GM18517 (cell line): Measurements from ENCODE around the gene TMEM50B.
"Not testable (repeated sequence)": the region's sequence is repeated elsewhere in the genome, so short reads cannot be mapped to it uniquely, and the experiment has no call there.

Experiments used
- ATAC-seq: cut with Tn5 transposase; IDR thresholded peaks from one replicate; pipeline ENCODE4 v1.9.1; 2021; ENCODE audit warnings: mild to moderate bottlenecking, moderate library complexity; ENCODE audit not compliant: unreplicated experiment

TMEM50B gene

GRCh38 chr21:33478935-33479678 is 667 bp downstream of the TMEM50B start:
- peak; percentile 12 for ATAC-seq

GRCh38 chr21:33478182-33478581 is 1.6 kb downstream of the TMEM50B start:
- no peak for ATAC-seq

GRCh38 chr21:33477066-33477465 is 2.7 kb downstream of the TMEM50B start:
- ATAC-seq, result no peak

GRCh38 chr21:33473344-33473743 is 6.4 kb downstream of the TMEM50B start:
- no peak for ATAC-seq

- no peak for ATAC-seq
Measured at GRCh38 chr21:33470701-33471100, 9.1 kb downstream of the TMEM50B start.

GRCh38 chr21:33469183-33469582 is 10.6 kb downstream of the TMEM50B start:
- not testable (repeated sequence) for ATAC-seq

GRCh38 chr21:33461538-33462250 is 18.1 kb downstream of the TMEM50B start:
- no peak for ATAC-seq

- ATAC-seq, result no peak
Measured at GRCh38 chr21:33458861-33459260, 20.9 kb downstream of the TMEM50B start.

GRCh38 chr21:33455686-33456446 is 23.9 kb downstream of the TMEM50B start:
- no peak for ATAC-seq

- no peak for ATAC-seq
Measured at GRCh38 chr21:33452362-33452761, 27.4 kb downstream of the TMEM50B start.

- ATAC-seq, result no peak
Measured at GRCh38 chr21:33451634-33452071, 28.1 kb downstream of the TMEM50B start.

GRCh38 chr21:33449616-33450015 is 30.2 kb downstream of the TMEM50B start:
- ATAC-seq, result no peak

- not testable (repeated sequence) for ATAC-seq
Measured at GRCh38 chr21:33446620-33447019, 33.2 kb downstream of the TMEM50B start.

GRCh38 chr21:33444499-33444898 is 35.3 kb downstream of the TMEM50B start:
- no peak for ATAC-seq

- ATAC-seq, result no peak
Measured at GRCh38 chr21:33443194-33443593, 36.6 kb downstream of the TMEM50B start.

GRCh38 chr21:33441489-33442477 is 38.0 kb downstream of the TMEM50B start:
- ATAC-seq, result peak; percentile 60

- no peak for ATAC-seq
Measured at GRCh38 chr21:33437140-33437539, 42.6 kb downstream of the TMEM50B start.

- ATAC-seq, result peak; percentile 91
Measured at GRCh38 chr21:33434770-33435360, 44.9 kb downstream of the TMEM50B start.

GRCh38 chr21:33433425-33434114 is 46.2 kb downstream of the TMEM50B start:
- ATAC-seq, result no peak
